Heart left ventricle (tissue), 13 donors: Measurements from ENCODE around the gene ERLEC1.

ENCODE experiments used
- CTCF ChIP-seq, 12 donors: fragments of 200-600 bp; sonication (generic) in 4 of 12; IDR thresholded peaks; one replicate each; pipeline versions ENCODE4 v1.5.0 to v1.8.0; 2018 to 2022; ENCODE audit warnings: antibody characterized with exemption in 12 of 12, mild to moderate bottlenecking in 5 of 12
- POLR2A ChIP-seq, 2 donors: fragments of 450-650 bp; IDR thresholded peaks; one replicate each; pipeline ENCODE4 v1.6.1; 2017; ENCODE audit warnings: antibody characterized with exemption in 2 of 2, mild to moderate bottlenecking in 2 of 2, moderate library complexity in 2 of 2
- donor health status: ischemic (EF 13 %, LVEDD 7.1; RV severe dilation, severe dysfunction).
- donor health status: DM: no; HTN: yes; CAD: no.
- donor health status: DM: no; HTN: no; CAD: no.
- donor health status: ischemic (EF 25% LVEDD 6.9; RV normal size, moderate dysfunction).
- donor health status: ischemic (EF 25% LVEDD 5.7; RV mildly dilated, moderate dysfunction).
- donor health status: ischemic (EF 35%, LVEDD 5.7; RV mildly dilated, moderate dysfunction).
- donor health status: nonischemic (EF 11% LVEDD 7.7; RV severe dilation, severe dysfunction).
- donor health status: DM: yes; HTN: yes; CAD: no.
- donor health status: PGD.
- donor health status: ischemic (EF 29% LVEDD 5.4; RV normal size, mild dysfunction).
- donor health status: nonischemic (EF 23%, LVEDD 6.1; RV moderate dilation, normal function).

- TF ChIP-seq CTCF (IDR thresholded peaks at IDR 0.05) (peak in 9 of 12 donors; percentile 22 to 49 (median 38)), POLR2A (IDR thresholded peaks at IDR 0.05) (no peak)
These were observed 46.7 kb upstream of the ERLEC1 start for GRCh38 chr2:53740170-53740569.
